Liver (tissue), 9 donors: ENCODE results near the gene GALE. TPM values are rescaled to one million over a fixed set of nuclear protein-coding genes. Genes with fewer than 3 reads are reported as not detected.

Experiments used
- DNase-seq: peaks from one replicate; pipeline ENCODE4 v3.0.0-alpha.2; 2017; ENCODE audit warnings: low spot score
- H3K27ac ChIP-seq, 2 donors: one replicate each; pipeline ENCODE4 v1.7.0; 2013; ENCODE audit warnings: inconsistent platforms in 2 of 2, low read length in 2 of 2, control low read depth in 1 of 2, low read depth in 1 of 2, mild to moderate bottlenecking in 1 of 2
- H3K27me3 ChIP-seq, 4 donors: one replicate each; pipeline versions ENCODE4 v1.6.1 to v1.7.0; 2013; ENCODE audit warnings: low read length in 3 of 4, inconsistent platforms in 1 of 4, mild to moderate bottlenecking in 1 of 4, moderate library complexity in 1 of 4; ENCODE audit not compliant: control insufficient read depth in 4 of 4, insufficient read depth in 4 of 4
- H3K36me3 ChIP-seq, 4 donors: one replicate each; pipeline versions ENCODE4 v1.6.1 to v1.7.0; 2013; ENCODE audit warnings: low read length in 3 of 4, mild to moderate bottlenecking in 3 of 4, low read depth in 1 of 4, moderate library complexity in 1 of 4; ENCODE audit not compliant: control insufficient read depth in 4 of 4, insufficient read depth in 3 of 4
- H3K4me1 ChIP-seq, 4 donors: one replicate each; pipeline versions ENCODE4 v1.6.1 to v1.7.0; 2013; ENCODE audit warnings: low read length in 3 of 4, mild to moderate bottlenecking in 3 of 4, moderate library complexity in 1 of 4; ENCODE audit not compliant: control insufficient read depth in 4 of 4, insufficient read depth in 4 of 4
- H3K4me3 ChIP-seq, 3 donors: one replicate each; pipeline versions ENCODE4 v1.6.1 to v1.7.0; 2013; ENCODE audit warnings: low read length in 3 of 3, control low read depth in 1 of 3, low read depth in 1 of 3, mild to moderate bottlenecking in 1 of 3
- H3K9ac ChIP-seq, 2 donors: one replicate each; pipeline ENCODE4 v1.7.0; 2013; ENCODE audit warnings: low read length in 2 of 2, mild to moderate bottlenecking in 2 of 2, moderate library complexity in 2 of 2, control low read depth in 1 of 2, low read depth in 1 of 2
- H3K9me3 ChIP-seq, 4 donors: one replicate each; pipeline versions ENCODE4 v1.6.1 to v1.7.0; 2013; ENCODE audit warnings: low read length in 3 of 4; ENCODE audit not compliant: control insufficient read depth in 4 of 4
- ATF3 ChIP-seq: IDR thresholded peaks from 2 replicates; pipeline ENCODE4 v1.6.1; 2016; ENCODE audit warnings: antibody characterized with exemption
- CTCF ChIP-seq: fragments of 150-350 bp; IDR thresholded peaks from 2 replicates; pipeline ENCODE4 v1.5.1; 2017; ENCODE audit warnings: improper control_type of control experiment, low read depth, low read length; ENCODE audit not compliant: missing input control
- EGR1 ChIP-seq, 2 donors: IDR thresholded peaks; 2 replicates each; pipeline ENCODE4 v1.6.1; 2016 to 2018; ENCODE audit warnings: antibody characterized with exemption in 2 of 2, low read depth in 2 of 2
- FOXA1 ChIP-seq: IDR thresholded peaks from 2 replicates; pipeline ENCODE4 v1.6.1; 2016; ENCODE audit warnings: antibody characterized with exemption
- FOXA2 ChIP-seq: IDR thresholded peaks from 2 replicates; pipeline ENCODE4 v1.6.1; 2016; ENCODE audit warnings: antibody characterized with exemption
- GABPA ChIP-seq, 2 donors: IDR thresholded peaks in 1 of 2; conservative IDR thresholded peaks in 1 of 2; 2 replicates each; pipeline ENCODE4 v1.6.1; 2016; ENCODE audit warnings: antibody characterized with exemption in 2 of 2, mild to moderate bottlenecking in 1 of 2, moderate library complexity in 1 of 2
- HNF4A ChIP-seq, 2 donors: conservative IDR thresholded peaks; 2 replicates each; pipeline ENCODE4 v1.6.1; 2016; ENCODE audit warnings: antibody characterized with exemption in 2 of 2, mild to moderate bottlenecking in 2 of 2
- HNF4G ChIP-seq: IDR thresholded peaks from 2 replicates; pipeline ENCODE4 v1.6.1; 2016; ENCODE audit warnings: antibody characterized with exemption
- JUND ChIP-seq, 2 donors: IDR thresholded peaks; 2 replicates each; pipeline ENCODE4 v1.6.1; 2016; ENCODE audit warnings: antibody characterized with exemption in 2 of 2
- MAX ChIP-seq: IDR thresholded peaks from 2 replicates; pipeline ENCODE4 v1.6.1; 2016; ENCODE audit warnings: antibody characterized with exemption
- NR2F2 ChIP-seq: IDR thresholded peaks from 2 replicates; pipeline ENCODE4 v1.6.1; 2016; ENCODE audit warnings: antibody characterized with exemption
- RAD21 ChIP-seq, 2 donors: IDR thresholded peaks; 2 replicates each; pipeline ENCODE4 v1.6.1; 2016; ENCODE audit warnings: antibody characterized with exemption in 2 of 2, mild to moderate bottlenecking in 2 of 2
- REST ChIP-seq: IDR thresholded peaks from 2 replicates; pipeline ENCODE4 v1.6.1; 2016; ENCODE audit warnings: antibody characterized with exemption, mild to moderate bottlenecking
- RXRA ChIP-seq, 2 donors: IDR thresholded peaks; 2 replicates each; pipeline ENCODE4 v1.6.1; 2017 to 2018; ENCODE audit warnings: antibody characterized with exemption in 2 of 2, mild to moderate bottlenecking in 1 of 2
- SP1 ChIP-seq: IDR thresholded peaks from 2 replicates; pipeline ENCODE4 v1.6.1; 2018; ENCODE audit warnings: antibody characterized with exemption, mild to moderate bottlenecking
- TAF1 ChIP-seq: conservative IDR thresholded peaks from 2 replicates; pipeline ENCODE4 v1.6.1; 2016; ENCODE audit warnings: antibody characterized with exemption, mild to moderate bottlenecking
- YY1 ChIP-seq: IDR thresholded peaks from 2 replicates; pipeline ENCODE4 v1.6.1; 2016; ENCODE audit warnings: antibody characterized with exemption, mild to moderate bottlenecking
- ZBTB33 ChIP-seq: IDR thresholded peaks from 2 replicates; pipeline ENCODE4 v1.6.1; 2016; ENCODE audit warnings: antibody characterized with exemption
- WGBS: extraction: QIAGEN DNeasy Blood & Tissue Kit; methylation state at CpG from one replicate; pipeline ENCODE4 v1.1.7; 2013; 5-methylcytosine and 5-hydroxymethylcytosine counted together
- polyA plus RNA-seq, 2 donors: library from polyadenylated mRNA; stranded (reverse) in 1 of 2; unstranded in 1 of 2; fragments of 200-250 nt in 1 of 2; fragments of >200 nt in 1 of 2; fragmentation: Nextera tagmentation in 1 of 2; extraction: Ambion mirVana in 1 of 2; gene quantifications; one replicate each; pipeline versions ENCODE4 v1.2.1 to v1.2.3, GENCODE V29; 2013 to 2015
- total RNA-seq, 2 donors: library from RNA; depleted of rRNA; stranded (reverse); fragments of >200 nt; gene quantifications; one replicate each; pipeline ENCODE4 v1.2.3, GENCODE V29; 2014
- donor health status: healthy.
- donor health status: healthy.
- donor health status: healthy.
- donor health status: healthy.
- donor health status: healthy.

Gene GALE
- total and polyA plus RNA-seq, 4 donors, result 22.9 to 43.4 (median 38.7) TPM

- under 1% methylated on average over 91 of the region's 91 CpGs for WGBS
- Histone ChIP-seq H3K4me3 (peak within 1 kb of the TSS; percentile 85 to 93 (median 86)), H3K4me1 (peaks cover 6 to 42% (median 33%) of the 10 kb centered on the region in 4 donors), H3K27me3 (no peaks in the 10 kb centered on the region), H3K9me3 (no peaks in the 10 kb centered on the region), H3K27ac (peak within 1 kb of the TSS; percentile 85 to 96), H3K36me3 (peaks cover 0 to 3% (median 1%) of the 10 kb centered on the region in 4 donors), H3K9ac (peak within 1 kb of the TSS; percentile 71 to 92)
- TF ChIP-seq EGR1 (IDR thresholded peaks at IDR 0.05; ENCODE audit: low read depth in 2 of 2), result no peak
- no peak for TF ChIP-seq FOXA1
- TF ChIP-seq RAD21 (IDR thresholded peaks at IDR 0.05), result no peak
- no peak for TF ChIP-seq ATF3
- no peak for TF ChIP-seq CTCF
- TF ChIP-seq REST, result peak; percentile 59
- peak; percentile 18 to 19 for TF ChIP-seq HNF4A (conservative IDR thresholded peaks at IDR 0.05)
- TF ChIP-seq SP1, result no peak
- TF ChIP-seq GABPA (IDR thresholded peaks at IDR 0.05 in 1 of 2, conservative IDR thresholded peaks at IDR 0.05 in 1 of 2), result peak in 1 of 2 donors; percentile 78
- TF ChIP-seq JUND (IDR thresholded peaks at IDR 0.05), result no peak
- peak in 1 of 2 donors; percentile 8 for TF ChIP-seq RXRA (IDR thresholded peaks at IDR 0.05)
- no peak for TF ChIP-seq ZBTB33
- no peak for TF ChIP-seq NR2F2
- TF ChIP-seq MAX, result peak; percentile 51
- TF ChIP-seq TAF1, result peak; percentile 20
- no peak for TF ChIP-seq YY1
- no peak for TF ChIP-seq HNF4G
- peak; percentile 12 for TF ChIP-seq FOXA2
- peak; percentile 89 for DNase-seq
Observed at GRCh38 chr1:23777979-23778814, 22.4 kb downstream of the GALE start, which contains the start of gene PITHD1. Gene PITHD1, plus strand, starts transcription at chr1:23778418. Its CDS starts 98 bp downstream, at chr1:23778516.
